HFF-Myc (cell line): ENCODE measurements around the gene RAP1A.
"Not testable (repeated sequence)": the region's sequence is repeated elsewhere in the genome, so short reads cannot be mapped to it uniquely, and the experiment has no call there.

Source experiments
- DNase-seq: peaks from one replicate; pipeline ENCODE4 v3.0.0-alpha.2; 2011; ENCODE audit warnings: low read depth; ENCODE audit errors: extremely low read depth
- H3K4me3 ChIP-seq: replicated peaks from 2 replicates; pipeline ENCODE4 v1.5.1; 2011; ENCODE audit warnings: low read depth, mild to moderate bottlenecking, control low read depth, low read length
- TF ChIP-seq, protein P1 (sequence below): IDR thresholded peaks from 2 replicates; pipeline ENCODE4 v1.5.1; 2012; ENCODE audit warnings: mild to moderate bottlenecking, low read depth, low read length, control low read depth; ENCODE audit errors: missing control alignments

RAP1A gene

DNA sequence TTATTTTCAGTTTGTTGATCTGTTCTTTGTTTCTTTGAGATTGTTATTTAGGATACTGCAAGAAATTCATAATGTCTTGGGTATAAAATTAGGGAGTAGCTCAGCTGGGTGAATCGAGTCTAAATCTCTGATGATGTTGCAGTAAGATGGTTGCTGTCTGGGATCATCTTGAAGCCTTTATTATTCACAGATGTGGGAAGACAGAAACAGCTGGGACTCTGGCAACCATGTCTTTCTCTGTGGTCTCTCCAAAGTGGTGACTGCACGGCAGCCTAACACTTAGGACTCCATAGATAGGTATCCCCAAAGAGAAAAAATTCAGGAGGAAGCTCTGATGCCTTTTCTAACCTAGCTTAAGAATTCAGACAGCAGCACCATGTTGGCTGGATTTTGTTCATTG is 52.7 kb downstream of the RAP1A start:
- TF ChIP-seq, protein P1, sequence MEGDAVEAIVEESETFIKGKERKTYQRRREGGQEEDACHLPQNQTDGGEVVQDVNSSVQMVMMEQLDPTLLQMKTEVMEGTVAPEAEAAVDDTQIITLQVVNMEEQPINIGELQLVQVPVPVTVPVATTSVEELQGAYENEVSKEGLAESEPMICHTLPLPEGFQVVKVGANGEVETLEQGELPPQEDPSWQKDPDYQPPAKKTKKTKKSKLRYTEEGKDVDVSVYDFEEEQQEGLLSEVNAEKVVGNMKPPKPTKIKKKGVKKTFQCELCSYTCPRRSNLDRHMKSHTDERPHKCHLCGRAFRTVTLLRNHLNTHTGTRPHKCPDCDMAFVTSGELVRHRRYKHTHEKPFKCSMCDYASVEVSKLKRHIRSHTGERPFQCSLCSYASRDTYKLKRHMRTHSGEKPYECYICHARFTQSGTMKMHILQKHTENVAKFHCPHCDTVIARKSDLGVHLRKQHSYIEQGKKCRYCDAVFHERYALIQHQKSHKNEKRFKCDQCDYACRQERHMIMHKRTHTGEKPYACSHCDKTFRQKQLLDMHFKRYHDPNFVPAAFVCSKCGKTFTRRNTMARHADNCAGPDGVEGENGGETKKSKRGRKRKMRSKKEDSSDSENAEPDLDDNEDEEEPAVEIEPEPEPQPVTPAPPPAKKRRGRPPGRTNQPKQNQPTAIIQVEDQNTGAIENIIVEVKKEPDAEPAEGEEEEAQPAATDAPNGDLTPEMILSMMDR = no peak
- DNase-seq = peak; percentile 48
- no peak overlapping the region for H3K4me3 ChIP-seq

DNA sequence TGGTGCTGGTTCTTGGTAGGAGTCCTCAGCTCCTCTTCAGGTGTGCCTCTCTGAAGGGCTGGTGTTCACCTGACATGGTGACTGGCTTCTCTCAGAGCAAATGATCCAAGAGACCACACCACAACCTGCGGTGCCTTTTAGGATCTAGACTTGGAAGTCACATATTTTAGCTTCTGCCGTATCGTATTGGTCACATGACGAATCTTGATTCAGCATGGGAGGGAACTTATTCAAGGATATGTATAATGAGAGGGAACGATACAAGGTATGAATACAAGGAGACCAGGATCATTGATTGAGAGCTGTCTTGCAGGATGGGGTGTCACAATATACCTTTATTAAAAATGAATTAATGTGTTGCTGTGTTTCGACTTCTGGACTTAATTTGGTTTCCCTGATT is 58.0 kb downstream of the RAP1A start:
- TF ChIP-seq, protein P1 = no peak
- DNase-seq = no peak
- H3K4me3 ChIP-seq = no peak overlapping the region

DNA sequence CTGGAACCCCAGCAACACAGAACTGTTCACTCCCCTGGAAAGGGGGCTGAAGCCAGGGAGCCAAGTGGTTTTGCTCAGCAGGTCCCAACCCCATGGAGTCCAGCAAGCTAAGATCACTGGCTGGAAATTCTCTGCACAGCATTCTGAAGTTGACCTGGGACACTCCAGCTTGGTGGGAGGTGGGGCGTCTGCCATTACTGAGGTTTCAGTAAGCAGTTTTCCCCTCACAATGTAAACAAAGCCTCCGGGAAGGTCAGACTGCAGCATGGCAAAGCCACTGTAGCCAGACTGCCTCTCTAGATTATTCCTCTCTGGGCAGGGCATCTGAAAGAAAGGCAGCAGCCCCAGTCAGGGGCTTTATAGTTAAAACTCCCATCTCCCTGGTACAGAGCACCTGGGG is 60.0 kb downstream of the RAP1A start:
- H3K4me3 ChIP-seq = no peak overlapping the region
- DNase-seq = no peak
- TF ChIP-seq, protein P1 = no peak

DNA sequence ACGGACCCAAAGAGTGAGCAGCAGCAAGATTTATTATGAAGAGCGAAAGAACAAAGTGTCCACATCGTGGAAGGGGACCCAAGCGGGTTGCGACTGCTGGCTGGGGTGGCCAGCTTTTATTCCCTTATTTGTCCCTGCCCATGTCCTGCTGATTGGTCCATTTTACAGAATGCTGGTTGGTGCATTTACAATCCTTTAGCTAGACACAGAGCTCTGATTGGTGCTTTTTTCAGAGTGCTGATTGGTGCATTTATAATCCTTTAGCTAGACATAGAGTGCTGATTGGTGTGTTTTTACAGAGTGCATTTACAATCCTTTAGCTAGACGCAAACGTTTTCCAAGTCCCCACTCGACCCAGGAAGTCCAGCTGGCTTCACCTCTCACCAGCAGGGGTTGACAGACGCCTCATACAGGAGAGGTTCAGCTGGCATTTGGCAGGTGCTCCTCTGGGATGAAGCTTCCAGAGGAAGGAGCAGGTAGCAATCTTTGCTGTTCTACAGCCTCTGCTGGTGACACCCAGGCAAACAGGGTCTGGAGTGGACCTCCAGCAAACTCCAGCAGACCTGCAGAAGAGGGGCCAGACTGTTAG is 60.7 kb downstream of the RAP1A start:
- not testable (repeated sequence) for DNase-seq, H3K4me3 ChIP-seq

DNA sequence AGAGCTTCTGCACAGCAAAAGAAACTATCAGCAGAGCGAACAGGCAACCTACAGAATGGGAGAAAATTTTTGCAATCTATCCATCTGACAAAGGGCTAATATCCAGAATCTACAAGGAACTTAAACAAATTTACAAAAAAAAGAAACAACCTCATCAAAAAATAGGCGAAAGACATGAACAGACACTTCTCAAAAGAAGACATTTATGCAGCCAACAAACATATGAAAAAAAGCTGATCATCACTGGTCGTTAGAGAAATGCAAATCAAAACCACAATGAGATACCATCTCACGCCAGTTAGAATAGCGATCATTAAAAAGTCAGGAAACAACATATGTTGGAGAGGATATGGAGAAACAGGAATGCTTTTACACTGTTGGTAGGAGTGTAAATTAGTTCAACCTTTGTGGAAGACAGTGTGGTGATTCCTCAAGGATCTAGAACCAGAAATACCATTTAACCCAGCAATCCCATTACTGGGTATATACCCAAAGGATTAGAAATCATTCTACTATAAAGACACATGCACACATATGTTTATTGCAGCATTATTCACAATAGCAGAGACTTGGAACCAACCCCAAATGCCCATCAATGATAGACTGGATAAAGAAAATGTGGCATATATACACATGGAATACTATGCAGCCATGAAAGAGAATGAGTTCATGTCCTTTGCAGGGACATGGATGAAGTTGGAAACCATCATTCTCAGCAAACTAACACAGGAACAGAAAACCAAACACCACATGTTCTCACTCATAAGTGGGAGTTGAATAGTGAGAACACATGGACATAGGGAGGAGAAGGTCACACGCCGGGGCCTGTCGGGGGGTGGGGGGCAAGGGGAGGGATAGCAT is 65.9 kb downstream of the RAP1A start:
- not testable (repeated sequence) for DNase-seq, H3K4me3 ChIP-seq

DNA sequence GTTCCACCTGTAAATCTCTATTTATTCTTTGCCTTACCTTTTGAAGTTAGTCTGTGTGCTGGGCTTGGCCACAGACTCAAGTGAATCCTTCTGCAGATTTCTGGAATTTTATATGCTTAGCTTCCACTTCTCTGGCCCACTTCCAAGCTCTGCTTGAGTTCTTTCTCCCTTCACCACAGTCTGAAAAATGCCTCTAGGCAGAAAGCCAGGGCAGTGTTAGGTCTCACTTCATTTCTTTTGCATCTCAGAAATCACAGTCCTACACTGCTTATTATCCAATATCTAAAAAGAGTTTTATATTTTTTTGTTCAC is 70.7 kb downstream of the RAP1A start:
- H3K4me3 ChIP-seq = no peak overlapping the region
- TF ChIP-seq, protein P1 = no peak
- DNase-seq = peak; percentile 72

DNA sequence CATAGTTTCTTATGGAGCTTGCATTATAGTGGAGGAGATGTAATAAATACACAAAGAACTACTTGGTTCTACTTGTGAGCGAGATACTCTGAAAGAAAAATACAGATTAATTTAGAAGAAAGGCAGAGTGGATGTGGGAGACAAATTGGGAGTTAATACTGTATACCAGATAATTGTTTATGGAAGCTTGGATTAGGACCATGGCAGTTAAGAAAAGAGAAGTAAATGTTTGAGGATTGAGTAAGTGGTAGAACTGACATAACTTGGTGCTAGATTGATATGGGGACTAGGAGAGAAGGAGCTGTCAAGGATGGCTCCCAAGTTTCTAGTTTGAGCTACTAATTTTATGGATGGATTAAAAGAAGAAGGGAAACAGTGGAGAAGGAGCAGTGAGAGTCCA is 72.3 kb downstream of the RAP1A start:
- TF ChIP-seq, protein P1 = no peak
- DNase-seq = no peak
- H3K4me3 ChIP-seq = no peak overlapping the region

DNA sequence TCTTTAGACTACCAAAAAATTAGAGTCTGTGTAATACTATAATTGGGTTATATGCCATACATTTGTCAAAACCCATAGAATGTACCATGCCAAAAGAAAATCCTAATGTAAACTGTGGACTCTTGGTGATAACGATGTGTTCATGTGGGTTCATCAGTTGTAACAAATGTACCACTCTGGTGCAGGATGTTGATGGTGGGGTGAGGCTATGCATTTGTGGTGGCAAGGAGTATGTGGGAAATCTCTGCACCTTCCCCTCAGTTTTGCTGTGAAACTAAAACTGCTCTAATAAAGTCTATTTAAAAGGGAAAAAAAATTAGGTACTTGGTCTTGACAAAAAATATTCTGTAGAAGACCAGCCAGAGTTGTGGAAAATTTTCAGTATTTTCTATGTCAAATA is 76.2 kb downstream of the RAP1A start:
- DNase-seq = no peak
- TF ChIP-seq, protein P1 = no peak
- no peak overlapping the region for H3K4me3 ChIP-seq
